ENCODE data around the gene GYG2. TPM values are rescaled to one million over a fixed set of nuclear protein-coding genes. Genes with fewer than 3 reads are reported as not detected.

Gene GYG2
- total and polyA plus RNA-seq, 2 of the 13 experiments (the other 11 are each of a cell fraction or from before 2014, with no cell fraction given) = 20.0 to 24.3 TPM

Other genes with a start within 250 kb of the GYG2 start
- 57.9 and 111 TPM in 2 replicates for gene CD99, start 137.6 kb upstream of the GYG2 start, total RNA-seq (2016; rRNA removed; fragmentation: Illumina TruSeq; extraction: Trizol)
- gene CD99, start 137.6 kb upstream of the GYG2 start, polyA plus RNA-seq (2011; rRNA removed) = 77.7 and 78.8 TPM in 2 replicates
- gene XG, start 76.9 kb upstream of the GYG2 start, total RNA-seq (2016; rRNA removed; fragmentation: Illumina TruSeq; extraction: Trizol) = not detected in 2 replicates
- gene XG, start 76.9 kb upstream of the GYG2 start, polyA plus RNA-seq (2011; rRNA removed) = not detected in 2 replicates
- 2.0 and 4.8 TPM in 2 replicates for gene ARSD, start 100.4 kb downstream of the GYG2 start, total RNA-seq (2016; rRNA removed; fragmentation: Illumina TruSeq; extraction: Trizol)
- 6.4 and 6.8 TPM in 2 replicates for gene ARSD, start 100.4 kb downstream of the GYG2 start, polyA plus RNA-seq (2011; rRNA removed)
- not detected in 2 replicates for gene ARSH, start 177.6 kb downstream of the GYG2 start, total RNA-seq (2016; rRNA removed; fragmentation: Illumina TruSeq; extraction: Trizol)
- not detected in 2 replicates for gene ARSH, start 177.6 kb downstream of the GYG2 start, polyA plus RNA-seq (2011; rRNA removed)
- not detected in 2 replicates for gene ARSF, start 212.5 kb downstream of the GYG2 start, total RNA-seq (2016; rRNA removed; fragmentation: Illumina TruSeq; extraction: Trizol)
- gene ARSF, start 212.5 kb downstream of the GYG2 start, polyA plus RNA-seq (2011; rRNA removed) = not detected in 2 replicates